GM18508 (cell line): ENCODE results near the gene SLC38A3.
"Not testable (repeated sequence)": the region's sequence is repeated elsewhere in the genome, so short reads cannot be mapped to it uniquely, and the experiment has no call there.

ENCODE experiments used
- ATAC-seq: cut with Tn5 transposase; IDR thresholded peaks from one replicate; pipeline ENCODE4 v1.9.1; 2021; ENCODE audit warnings: moderate number of reproducible peaks; ENCODE audit not compliant: insufficient read depth, unreplicated experiment

SLC38A3 gene

GRCh38 chr3:50228184-50228763 is 23.2 kb downstream of the SLC38A3 start:
- ATAC-seq = not testable (repeated sequence)

- no peak for ATAC-seq
These were observed 24.4 kb downstream of the SLC38A3 start for GRCh38 chr3:50229490-50229889.

- ATAC-seq = no peak
These were observed 25.2 kb downstream of the SLC38A3 start for GRCh38 chr3:50230104-50230793.

- no peak for ATAC-seq
These were observed 25.7 kb downstream of the SLC38A3 start for GRCh38 chr3:50230794-50231125.

GRCh38 chr3:50231581-50231980 is 26.5 kb downstream of the SLC38A3 start:
- ATAC-seq = no peak

- no peak for ATAC-seq
These were observed 27.2 kb downstream of the SLC38A3 start for GRCh38 chr3:50232303-50232702.

GRCh38 chr3:50233176-50233575 is 28.1 kb downstream of the SLC38A3 start:
- no peak for ATAC-seq

- peak; percentile 82 for ATAC-seq
These were observed 30.8 kb downstream of the SLC38A3 start, which contains the start of gene GNAI2 for GRCh38 chr3:50235716-50236483. Gene GNAI2, plus strand, starts transcription at chr3:50236204. Its CDS starts 132 bp downstream, at chr3:50236336.

- ATAC-seq = no peak
These were observed 31.5 kb downstream of the SLC38A3 start for GRCh38 chr3:50236484-50237132.

GRCh38 chr3:50237133-50237651 is 32.1 kb downstream of the SLC38A3 start:
- ATAC-seq = no peak

GRCh38 chr3:50237754-50238548 is 32.9 kb downstream of the SLC38A3 start:
- ATAC-seq = no peak

- ATAC-seq = no peak
These were observed 33.5 kb downstream of the SLC38A3 start for GRCh38 chr3:50238549-50239026.

- ATAC-seq = no peak
These were observed 34.6 kb downstream of the SLC38A3 start for GRCh38 chr3:50239649-50240048.

- no peak for ATAC-seq
These were observed 36.1 kb downstream of the SLC38A3 start for GRCh38 chr3:50241163-50241562.

GRCh38 chr3:50241713-50242380 is 36.8 kb downstream of the SLC38A3 start:
- ATAC-seq = no peak

- no peak for ATAC-seq
These were observed 37.3 kb downstream of the SLC38A3 start for GRCh38 chr3:50242381-50242770.

GRCh38 chr3:50242851-50243542 is 37.9 kb downstream of the SLC38A3 start:
- no peak for ATAC-seq

- ATAC-seq = no peak
These were observed 38.4 kb downstream of the SLC38A3 start for GRCh38 chr3:50243543-50243895.

- ATAC-seq = not testable (repeated sequence)
These were observed 39.7 kb downstream of the SLC38A3 start for GRCh38 chr3:50244813-50245212.
